HG03342 (cell line): ENCODE data around the gene KRT13.
"Not testable (repeated sequence)": the region's sequence is repeated elsewhere in the genome, so short reads cannot be mapped to it uniquely, and the experiment has no call there.

ENCODE experiments used
- ATAC-seq: cut with Tn5 transposase; IDR thresholded peaks from one replicate; pipeline ENCODE4 v1.9.1; 2021; ENCODE audit warnings: mild to moderate bottlenecking, moderate library complexity; ENCODE audit not compliant: unreplicated experiment

KRT13 gene

GRCh38 chr17:41505007-41505808, at the start of gene KRT13:
TSS of gene KRT13 (minus strand) at chr17:41505612. CDS start at chr17:41505550, 62 bp downstream.
- no peak for ATAC-seq

DNA sequence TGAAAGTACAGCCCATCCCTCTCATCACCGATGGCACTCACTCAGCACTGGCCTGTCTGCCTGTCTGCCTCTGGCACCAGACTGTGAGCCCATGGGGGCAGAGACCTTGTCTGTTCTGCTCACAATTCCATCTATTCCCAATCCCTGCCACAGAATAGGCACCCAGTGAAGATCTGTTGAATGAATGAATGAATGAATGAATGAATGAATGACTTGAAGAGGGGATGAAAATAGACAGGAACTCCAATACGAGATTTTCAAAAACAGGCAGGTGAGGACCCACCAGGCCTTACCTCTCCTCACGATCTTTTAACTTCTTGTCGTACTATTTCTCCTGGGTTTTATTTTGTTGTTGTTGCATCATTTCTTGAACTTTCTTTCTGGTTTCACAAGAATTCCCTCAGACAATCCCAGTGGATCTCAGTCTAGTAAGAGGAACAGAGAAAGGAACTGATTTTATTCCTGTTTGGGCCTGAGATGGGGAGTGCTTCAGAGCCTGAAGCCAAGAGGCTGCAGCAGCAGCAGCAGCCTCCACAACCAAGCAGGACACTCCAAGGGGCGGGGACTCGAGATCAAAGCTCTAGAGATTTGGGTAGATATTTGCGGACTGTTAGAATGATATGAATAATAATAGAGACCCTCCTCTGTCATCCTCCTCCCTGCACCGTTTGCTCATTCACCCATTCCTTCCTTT, 48.7 kb upstream of the KRT13 start:
- no peak for ATAC-seq

GRCh38 chr17:41553176-41553575, 47.8 kb upstream of the KRT13 start:
- ATAC-seq, result no peak

DNA sequence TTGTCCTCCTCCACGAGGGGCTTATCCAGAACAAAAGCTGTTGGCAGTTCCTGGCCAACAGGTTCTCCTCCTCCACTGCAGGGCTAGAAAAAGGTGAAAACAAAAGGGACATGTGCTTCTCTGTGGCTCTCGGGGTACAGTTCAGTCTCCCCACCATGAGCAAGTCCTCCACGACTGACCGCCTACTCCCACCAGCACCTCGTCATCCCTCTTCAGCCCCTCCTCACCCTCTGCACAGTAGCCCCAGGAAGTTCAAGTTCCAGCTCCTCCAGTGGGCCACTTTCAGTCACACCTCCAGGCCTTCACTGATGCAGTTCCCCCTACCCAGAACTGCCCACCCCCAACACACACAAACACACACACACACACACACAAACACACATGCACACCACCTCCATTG, 47.0 kb upstream of the KRT13 start:
- ATAC-seq, result no peak

DNA sequence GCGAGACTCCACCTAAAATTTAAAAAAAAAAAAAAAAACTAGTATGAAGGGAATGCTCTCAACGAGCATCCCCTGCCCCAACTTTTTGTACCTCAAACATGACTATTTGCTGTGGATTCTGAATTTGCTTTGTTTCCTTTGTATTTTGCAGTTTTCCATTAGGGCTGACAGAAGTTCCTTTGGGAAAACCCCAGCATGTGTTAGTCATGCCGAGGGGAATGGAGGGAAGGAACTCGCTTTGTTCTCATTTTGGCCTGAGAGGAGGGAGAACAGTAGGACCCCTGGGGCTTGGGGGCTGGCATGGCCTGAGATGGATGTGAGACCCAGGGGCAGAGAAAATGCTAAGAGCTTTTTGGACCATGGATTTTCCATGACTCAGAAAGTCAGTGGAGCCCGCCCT, 46.0 kb upstream of the KRT13 start:
- ATAC-seq, result no peak

GRCh38 chr17:41549596-41550039, 44.2 kb upstream of the KRT13 start:
- ATAC-seq, result no peak

DNA sequence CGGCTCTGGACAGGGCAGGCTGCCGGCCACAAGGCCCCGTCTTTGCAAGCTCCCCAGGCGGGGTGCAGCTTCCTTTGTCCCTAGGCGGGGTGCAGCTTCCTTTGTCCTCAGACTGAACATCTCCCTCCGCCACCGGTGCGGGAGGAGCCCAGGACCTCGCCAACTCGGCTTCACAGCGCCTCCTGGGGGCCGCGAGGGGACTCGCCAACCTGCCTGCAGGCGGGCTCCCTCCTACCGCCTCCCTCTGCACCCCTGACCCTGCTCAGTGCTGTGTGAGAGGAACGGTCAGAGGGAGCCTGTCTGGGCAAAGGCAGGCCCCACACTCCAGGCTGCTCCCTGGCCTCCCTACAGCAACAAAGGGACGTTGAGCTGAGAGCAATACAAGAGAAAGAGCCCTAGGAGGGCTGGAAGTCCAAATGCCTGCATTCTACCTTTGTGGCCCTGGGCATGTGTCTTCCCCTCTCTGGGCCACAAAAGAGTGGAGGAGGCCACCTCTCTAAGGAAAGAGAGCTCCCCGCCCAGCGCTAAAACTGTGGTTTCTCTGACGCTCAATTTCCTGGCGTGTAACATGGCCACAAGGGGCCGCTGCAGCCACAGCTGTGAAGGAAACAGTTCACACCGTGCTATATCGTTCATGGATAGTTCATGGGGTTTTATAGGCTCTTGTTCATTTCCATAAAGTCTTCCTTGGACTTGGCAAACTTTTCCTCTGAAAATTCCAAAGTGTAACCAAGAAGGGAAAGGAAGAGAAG, 43.6 kb upstream of the KRT13 start:
- ATAC-seq, result peak; percentile 66

DNA sequence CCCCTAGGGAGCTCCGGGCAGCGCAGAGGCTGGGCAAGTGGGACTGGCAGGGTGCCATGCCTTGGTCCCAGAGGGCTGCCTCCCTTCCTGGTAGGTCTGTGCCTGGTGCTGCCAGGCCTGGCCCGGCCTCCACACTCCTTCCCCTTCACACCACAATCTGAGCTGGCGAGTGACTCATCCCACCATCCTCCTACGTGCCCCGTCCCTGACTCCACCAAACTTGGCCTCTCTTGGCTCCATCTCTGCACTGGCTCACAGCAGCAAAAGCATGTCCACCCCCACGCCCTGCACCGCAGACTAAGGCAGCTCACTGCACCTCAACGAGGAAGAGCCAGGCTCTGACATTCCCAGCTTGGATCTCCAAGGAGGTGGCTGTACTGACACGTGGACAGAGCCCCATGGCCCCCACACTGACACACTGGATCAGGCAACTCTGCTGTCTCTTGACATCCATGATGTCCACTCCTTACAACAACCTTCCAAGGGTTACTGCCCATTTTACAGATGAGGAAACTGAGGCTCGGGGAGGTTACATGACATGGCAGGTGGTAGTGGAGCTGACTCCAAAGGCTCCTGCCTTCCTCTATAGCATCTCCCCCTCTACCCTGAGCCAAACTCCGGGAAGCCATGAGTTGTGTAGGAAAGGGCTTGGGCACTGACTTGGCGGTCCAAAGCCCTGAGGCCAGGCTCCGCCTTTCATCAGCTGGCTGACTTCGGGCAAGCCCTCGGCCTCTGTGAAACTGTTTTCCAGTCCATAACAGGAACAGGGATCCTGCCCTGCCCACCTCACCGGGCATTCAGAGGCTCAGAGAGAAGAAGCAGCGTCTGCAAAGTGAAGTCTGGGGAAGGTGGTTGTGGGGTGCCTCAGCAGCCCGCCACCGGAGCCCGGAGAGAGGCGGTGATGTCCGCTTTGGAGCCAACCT, 42.8 kb upstream of the KRT13 start:
- no peak for ATAC-seq

DNA sequence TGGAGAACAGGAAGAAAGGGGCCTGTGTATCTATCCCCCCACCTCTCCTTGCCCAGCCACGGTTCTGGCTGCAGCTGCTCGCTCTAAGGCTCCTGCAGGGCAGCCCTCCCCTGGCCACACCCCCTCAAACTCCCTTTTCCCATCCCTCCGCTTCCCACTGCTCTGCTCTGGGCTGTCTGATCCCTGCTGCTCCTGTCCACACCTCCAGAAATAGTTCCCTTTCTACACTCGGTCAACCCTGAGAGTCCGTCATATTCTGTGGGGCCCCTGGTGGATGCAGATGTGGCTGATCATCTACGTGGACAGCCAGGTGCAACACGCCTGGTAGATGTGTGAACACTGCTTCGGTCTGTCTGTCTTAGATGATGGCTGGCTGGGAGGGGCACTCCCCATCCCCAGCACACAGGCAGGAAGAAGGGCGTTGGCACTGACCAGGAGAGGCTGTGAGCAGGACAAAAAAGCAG, 42.0 kb upstream of the KRT13 start:
- ATAC-seq, result no peak

DNA sequence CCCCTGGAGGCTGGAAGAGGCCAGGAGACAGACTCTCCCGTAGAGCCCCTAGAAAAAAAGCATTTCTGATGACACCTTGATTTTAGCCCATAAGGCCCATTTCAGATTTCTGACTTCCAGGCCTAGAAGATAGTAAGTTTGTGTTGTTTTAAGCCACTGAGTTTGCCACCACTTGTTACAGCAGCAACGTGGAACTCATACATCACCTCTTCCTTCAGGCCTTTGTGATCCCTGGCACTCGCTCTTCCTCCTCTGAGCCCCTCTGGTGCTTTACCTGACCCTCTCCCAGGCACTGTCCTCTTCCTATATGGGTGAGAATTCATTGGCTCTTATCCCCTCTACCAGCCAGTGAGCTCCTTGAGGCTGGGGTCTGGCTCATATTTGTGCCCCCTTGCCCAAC, 41.4 kb upstream of the KRT13 start:
- ATAC-seq, result no peak

DNA sequence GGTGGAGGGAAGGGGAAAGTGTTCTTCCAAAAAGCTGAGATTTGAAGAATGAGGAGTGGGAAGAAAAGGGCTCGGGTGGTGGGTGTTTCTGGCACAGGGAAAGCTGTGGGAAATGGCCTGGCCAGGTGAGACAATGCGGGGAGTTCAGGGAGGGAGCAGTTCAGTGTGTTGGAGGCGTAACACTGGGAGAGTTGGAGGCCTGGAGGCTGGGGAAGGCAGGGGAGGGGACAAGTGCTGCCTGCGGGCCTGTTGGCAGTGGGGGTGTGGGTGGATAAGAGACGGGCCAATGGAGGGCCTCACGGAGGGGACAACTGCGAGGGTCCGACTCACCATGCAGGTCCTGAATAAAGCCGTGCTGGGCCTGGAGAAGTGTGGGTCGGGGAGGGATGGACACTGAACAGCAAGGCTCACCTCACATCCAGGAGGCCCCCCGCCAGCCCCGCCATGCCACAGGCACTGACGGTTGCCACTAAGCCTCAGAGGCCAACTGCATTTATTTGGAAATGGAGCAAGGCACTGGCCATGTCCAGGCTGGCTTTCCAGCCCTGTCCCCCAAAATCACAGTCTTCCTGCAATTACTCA, 40.5 kb upstream of the KRT13 start:
- ATAC-seq, result no peak

DNA sequence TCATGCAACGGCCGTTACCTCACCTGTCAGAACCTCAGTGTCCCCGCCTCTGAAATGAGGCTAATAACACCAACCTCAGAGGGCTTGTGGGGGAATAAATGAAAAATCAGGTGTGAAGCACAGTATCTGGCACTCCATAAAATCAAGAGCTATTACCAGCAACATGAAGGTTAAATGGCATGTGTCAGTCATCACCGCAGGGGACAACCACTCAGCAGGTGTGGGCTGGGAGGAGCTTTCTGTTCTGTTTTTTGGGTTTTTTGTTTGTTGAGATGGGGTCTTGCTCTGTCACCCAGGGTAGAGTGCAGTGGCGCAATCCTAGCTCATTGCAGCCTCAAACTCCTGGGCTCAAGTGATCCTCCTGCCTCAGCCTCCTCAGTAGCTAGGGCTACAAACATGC, 39.5 kb upstream of the KRT13 start:
- ATAC-seq, result no peak

DNA sequence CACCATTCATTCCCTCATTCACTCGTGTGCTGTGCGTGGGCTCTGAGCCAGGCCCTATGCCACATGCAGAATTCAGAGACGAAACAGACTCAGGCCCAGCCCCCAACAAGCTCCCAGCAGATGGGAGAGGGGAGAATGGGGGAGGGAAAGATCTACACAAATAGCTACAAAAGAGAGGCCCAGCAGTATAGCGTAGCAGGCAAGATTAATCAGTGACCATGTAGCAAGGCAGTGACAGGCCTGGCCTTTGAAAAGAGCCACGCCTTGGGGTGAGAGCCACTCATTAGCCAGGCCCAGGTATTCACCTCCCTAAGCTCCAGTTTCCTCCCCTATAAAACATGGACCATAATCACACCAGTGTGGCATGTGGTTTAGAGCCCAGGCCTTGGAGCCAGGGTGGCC, 39.1 kb upstream of the KRT13 start:
- ATAC-seq, result no peak

GRCh38 chr17:41542786-41543185, 37.4 kb upstream of the KRT13 start:
- ATAC-seq, result not testable (repeated sequence)

DNA sequence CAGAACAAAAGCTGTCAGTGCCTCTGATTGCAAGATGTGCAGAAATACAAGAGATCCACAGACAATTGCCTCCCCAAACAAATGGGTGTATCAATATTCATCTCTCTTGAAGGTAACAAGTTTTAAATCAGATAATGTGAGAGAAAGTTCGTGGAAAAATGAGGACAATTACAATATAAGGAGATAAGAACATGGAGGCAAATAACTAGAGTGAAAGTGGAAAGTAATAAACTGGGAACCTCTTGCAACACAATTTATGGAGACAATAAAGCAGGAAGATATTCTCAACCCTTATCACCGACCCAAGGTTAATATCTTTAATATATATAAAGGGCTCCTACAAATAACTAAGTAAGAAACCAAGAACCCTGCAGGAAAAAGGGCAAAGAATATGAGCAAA, 36.9 kb upstream of the KRT13 start:
- ATAC-seq, result no peak

DNA sequence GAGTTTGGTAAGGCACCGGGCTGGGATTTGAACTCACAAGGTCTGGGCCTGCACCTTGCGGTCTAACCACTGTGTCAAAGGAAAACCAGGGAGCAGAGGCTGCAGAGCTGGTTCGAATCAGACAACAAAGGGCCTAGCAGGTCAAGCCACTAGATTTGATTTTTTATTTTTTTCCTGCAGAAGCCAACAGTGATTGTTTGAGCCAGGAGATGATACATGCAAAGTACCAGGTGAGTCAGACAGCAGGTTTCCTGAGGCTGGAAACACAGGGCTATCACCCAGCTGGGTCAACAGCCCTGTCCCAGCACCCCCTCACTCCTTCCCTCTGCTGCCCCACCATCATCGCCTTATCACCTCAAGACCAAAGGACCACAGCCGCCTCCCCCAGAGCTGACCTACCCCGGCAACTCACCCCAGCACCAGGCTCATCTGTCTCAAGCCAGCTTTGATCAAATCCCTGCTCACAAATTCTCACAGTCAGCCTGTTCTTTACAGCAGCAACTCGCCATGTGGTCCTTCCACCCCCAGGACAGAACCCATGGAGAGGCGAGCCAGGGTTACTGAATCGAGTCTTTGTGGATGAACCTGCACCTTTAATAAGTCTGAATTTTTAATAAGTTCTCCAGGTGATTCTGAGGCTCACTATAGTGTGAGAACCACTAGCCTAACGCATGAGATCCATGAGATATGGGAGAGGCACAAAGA, 35.7 kb upstream of the KRT13 start:
- no peak for ATAC-seq

GRCh38 chr17:41539979-41540701, 34.7 kb upstream of the KRT13 start:
- no peak for ATAC-seq

- no peak for ATAC-seq
Observed at GRCh38 chr17:41539071-41539492, 33.7 kb upstream of the KRT13 start.

GRCh38 chr17:41538565-41538991, 33.2 kb upstream of the KRT13 start:
- no peak for ATAC-seq
